Breast epithelium (tissue), 3 donors: ENCODE data around the gene CSNK2A1.

Experiments
- POLR2A ChIP-seq: fragments of 450-650 bp; IDR thresholded peaks from one replicate; pipeline ENCODE4 v1.6.1; 2016; ENCODE audit warnings: antibody characterized with exemption, mild to moderate bottlenecking, moderate library complexity
- TF ChIP-seq, protein P1 (sequence below), 3 donors: fragments of 450-650 bp; IDR thresholded peaks; one replicate each; pipeline ENCODE4 v1.5.1; 2016 to 2017; ENCODE audit warnings: antibody characterized with exemption in 3 of 3, mild to moderate bottlenecking in 3 of 3, moderate library complexity in 3 of 3

DNA sequence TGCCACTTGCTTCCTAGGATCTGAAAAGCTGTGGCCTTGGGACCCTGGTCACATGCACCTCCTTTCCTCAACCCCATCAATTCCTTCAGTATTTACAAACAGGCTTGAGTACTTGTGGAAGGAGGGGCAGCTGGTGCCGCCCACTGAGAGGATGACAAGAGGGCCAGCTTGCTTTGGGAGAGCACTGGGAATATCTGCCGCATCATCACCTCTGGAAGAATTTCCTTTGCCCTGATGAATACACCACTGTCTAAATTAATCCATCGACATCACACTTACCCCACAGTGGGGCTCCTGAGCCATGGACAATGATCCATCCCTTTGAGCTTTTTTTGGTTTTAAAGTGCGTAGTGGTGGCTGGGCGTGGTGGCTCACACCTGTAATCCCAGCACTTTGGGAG lies 107.1 kb downstream of the CSNK2A1 start:
- TF ChIP-seq, protein P1, sequence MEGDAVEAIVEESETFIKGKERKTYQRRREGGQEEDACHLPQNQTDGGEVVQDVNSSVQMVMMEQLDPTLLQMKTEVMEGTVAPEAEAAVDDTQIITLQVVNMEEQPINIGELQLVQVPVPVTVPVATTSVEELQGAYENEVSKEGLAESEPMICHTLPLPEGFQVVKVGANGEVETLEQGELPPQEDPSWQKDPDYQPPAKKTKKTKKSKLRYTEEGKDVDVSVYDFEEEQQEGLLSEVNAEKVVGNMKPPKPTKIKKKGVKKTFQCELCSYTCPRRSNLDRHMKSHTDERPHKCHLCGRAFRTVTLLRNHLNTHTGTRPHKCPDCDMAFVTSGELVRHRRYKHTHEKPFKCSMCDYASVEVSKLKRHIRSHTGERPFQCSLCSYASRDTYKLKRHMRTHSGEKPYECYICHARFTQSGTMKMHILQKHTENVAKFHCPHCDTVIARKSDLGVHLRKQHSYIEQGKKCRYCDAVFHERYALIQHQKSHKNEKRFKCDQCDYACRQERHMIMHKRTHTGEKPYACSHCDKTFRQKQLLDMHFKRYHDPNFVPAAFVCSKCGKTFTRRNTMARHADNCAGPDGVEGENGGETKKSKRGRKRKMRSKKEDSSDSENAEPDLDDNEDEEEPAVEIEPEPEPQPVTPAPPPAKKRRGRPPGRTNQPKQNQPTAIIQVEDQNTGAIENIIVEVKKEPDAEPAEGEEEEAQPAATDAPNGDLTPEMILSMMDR (IDR thresholded peaks at IDR 0.05): no peak
- TF ChIP-seq POLR2A: no peak
